HepG2 (cell line): ENCODE measurements around the gene NEK9. TPM values are rescaled to one million over a fixed set of nuclear protein-coding genes. Genes with fewer than 3 reads are reported as not detected.

Source experiments
- CHD2 ChIP-seq: IDR thresholded peaks from 2 replicates; pipeline ENCODE4 v1.6.1; 2011; ENCODE audit warnings: low read depth, low read length, improper control_type of control experiment
- FOXK2 ChIP-seq: fragments of 450-650 bp; IDR thresholded peaks from 2 replicates; pipeline ENCODE4 v1.6.1; 2016
- GATAD2A ChIP-seq: IDR thresholded peaks from 2 replicates; pipeline ENCODE4 v1.6.1; 2016
- HOXA3 ChIP-seq: sonication (generic); formaldehyde crosslinking; IDR thresholded peaks from 2 replicates; pipeline ENCODE4 v1.5.0; 2020; ENCODE audit warnings: missing genetic modification reagents
- MLLT10 ChIP-seq: sonication (generic); formaldehyde crosslinking; IDR thresholded peaks from 2 replicates; pipeline ENCODE4 v1.4.0; 2020; ENCODE audit warnings: missing genetic modification reagents
- SMARCC2 ChIP-seq: fragments of 450-650 bp; IDR thresholded peaks from 2 replicates; pipeline ENCODE4 v1.6.1; 2017; ENCODE audit warnings: antibody characterized with exemption, mild to moderate bottlenecking
- ZBTB8A ChIP-seq: sonication (generic); formaldehyde crosslinking; IDR thresholded peaks from 2 replicates; pipeline ENCODE4 v1.4.0; 2020; ENCODE audit warnings: mild to moderate bottlenecking, low read depth, missing genetic modification reagents, borderline replicate concordance
- ZFP36L1 ChIP-seq: sonication (generic); formaldehyde crosslinking; IDR thresholded peaks from 2 replicates; pipeline ENCODE4 v1.8.0; 2022; ENCODE audit warnings: mild to moderate bottlenecking, missing genetic modification reagents, moderate library complexity
- ZMYM3 ChIP-seq: sonication (generic); formaldehyde crosslinking; IDR thresholded peaks from 2 replicates; pipeline ENCODE4 v1.5.1; 2020; ENCODE audit warnings: mild to moderate bottlenecking, missing genetic modification reagents
- ZNF20 ChIP-seq: sonication (generic); formaldehyde crosslinking; IDR thresholded peaks from 2 replicates; pipeline ENCODE4 v1.4.0; 2020; ENCODE audit warnings: mild to moderate bottlenecking, moderate library complexity, missing genetic modification reagents
- ZNF556 ChIP-seq: sonication (generic); formaldehyde crosslinking; IDR thresholded peaks from 2 replicates; pipeline ENCODE4 v1.4.0; 2020; ENCODE audit warnings: mild to moderate bottlenecking, missing genetic modification reagents, borderline replicate concordance
- ZNF589 ChIP-seq: sonication (generic); formaldehyde crosslinking; conservative IDR thresholded peaks from 2 replicates; pipeline ENCODE4 v1.8.0; 2022; ENCODE audit warnings: mild to moderate bottlenecking, moderate library complexity, missing genetic modification reagents
- ZNF773 ChIP-seq: sonication (generic); formaldehyde crosslinking; IDR thresholded peaks from 2 replicates; pipeline ENCODE4 v1.4.0; 2020; ENCODE audit warnings: missing genetic modification reagents, borderline replicate concordance
- ZSCAN20 ChIP-seq: sonication (generic); formaldehyde crosslinking; IDR thresholded peaks from 2 replicates; pipeline ENCODE4 v1.4.0; 2020; ENCODE audit warnings: missing genetic modification reagents, mild to moderate bottlenecking, borderline replicate concordance
- polyA plus RNA-seq, 8 experiments: library from polyadenylated mRNA; depleted of rRNA in 3 of 8; stranded (reverse) in 7 of 8; unstranded in 1 of 8; fragments of >200 nt; fragmentation: Illumina TruSeq in 4 of 8; extraction: Trizol in 4 of 8; gene quantifications; 2 replicates each; pipeline versions ENCODE4 v1.2.1 to v1.2.3, GENCODE V29; 2011 to 2016; ENCODE audit warnings: low read depth in 4 of 8, missing spikeins in 1 of 8, mixed read lengths in 1 of 8; ENCODE audit not compliant: insufficient read depth in 1 of 8
- total RNA-seq, 5 experiments: library from RNA; depleted of rRNA; stranded (reverse); fragments of >200 nt; fragmentation: Illumina TruSeq; extraction: Trizol; gene quantifications; 2 replicates each; pipeline ENCODE4 v1.2.3, GENCODE V29; 2016; ENCODE audit warnings: low read depth in 1 of 5
- TF ChIP-seq, protein P1 (sequence below), 2 experiments: sonication (generic) in 1 of 2; formaldehyde crosslinking in 1 of 2; IDR thresholded peaks; 2 replicates each; pipeline versions ENCODE4 v1.6.1 to v1.9.0; 2014 to 2022; ENCODE audit warnings: antibody characterized with exemption in 1 of 2, borderline replicate concordance in 1 of 2, inconsistent platforms in 1 of 2, low read depth in 1 of 2, missing genetic modification reagents in 1 of 2
- TF ChIP-seq, protein P2 (sequence below): sonication (generic); formaldehyde crosslinking; IDR thresholded peaks from 2 replicates; pipeline ENCODE4 v1.4.0; 2020; ENCODE audit warnings: missing genetic modification reagents; ENCODE audit errors: not compliant biosample characterization
- TF ChIP-seq, protein P3 (sequence below): sonication (generic); formaldehyde crosslinking; IDR thresholded peaks from 2 replicates; pipeline ENCODE4 v1.9.0; 2021; ENCODE audit warnings: missing genetic modification reagents, borderline replicate concordance

Gene NEK9
- total and polyA plus RNA-seq, 2 of the 13 experiments (the other 11 are each of a cell fraction or from before 2014, with no cell fraction given): 16.5 to 27.3 TPM

DNA sequence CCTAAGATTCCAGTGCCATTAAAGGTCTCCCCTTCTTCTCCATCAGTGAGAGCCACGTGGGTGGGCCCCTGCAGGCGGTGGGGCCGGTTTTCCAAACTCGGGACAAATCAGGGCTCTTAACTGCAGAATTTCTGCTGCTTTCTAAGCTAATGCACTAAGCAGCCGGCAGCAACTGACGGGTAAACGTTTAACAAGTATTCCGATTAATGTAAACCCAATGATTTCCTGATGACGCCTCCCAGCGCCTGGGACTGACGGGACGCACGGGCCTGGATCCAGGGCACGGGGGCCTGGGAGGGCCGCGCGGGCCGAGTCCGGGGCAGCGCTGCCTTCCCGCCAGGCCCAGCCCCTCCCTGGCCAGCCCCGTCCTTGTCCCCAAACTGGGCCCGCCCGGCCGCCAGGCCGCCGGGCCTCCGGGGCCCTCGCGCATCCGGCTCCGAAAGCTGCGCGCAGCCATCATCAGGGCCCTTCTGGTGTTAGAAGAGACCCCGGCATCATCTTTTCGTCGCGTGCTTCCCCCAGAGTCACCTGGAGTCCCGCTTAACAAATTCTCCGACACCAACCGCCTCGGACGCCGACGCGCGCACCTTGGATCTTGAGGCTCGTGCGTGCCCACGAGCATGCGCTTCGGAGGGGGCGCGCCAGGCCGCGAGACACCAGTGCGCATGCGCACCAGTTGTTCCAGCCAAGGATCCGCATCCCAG lies 75.8 kb downstream of the NEK9 start, which contains the start of gene MLH3 (continued):
- TF ChIP-seq HOXA3 (no peak; the same call in 1 of the 2 replicates), ZNF556 (CRISPR knock-in tag) (no peak), ZBTB8A (CRISPR knock-in tag) (no peak), SMARCC2 (no peak), FOXK2 (no peak), ZFP36L1 (CRISPR knock-in tag) (no peak), ZNF773 (CRISPR knock-in tag) (0 out of 2 replicates have a peak, but pooled peaks have one; percentile 49), ZSCAN20 (CRISPR knock-in tag) (peak; percentile 97), MLLT10 (CRISPR knock-in tag) (no peak), ZNF20 (no peak), CHD2 (no peak), ZNF589 (CRISPR knock-in tag) (no peak; the same call in 1 of the 2 replicates), GATAD2A (CRISPR knock-in tag) (no peak), ZMYM3 (CRISPR knock-in tag) (no peak)
- TF ChIP-seq, protein P1, sequence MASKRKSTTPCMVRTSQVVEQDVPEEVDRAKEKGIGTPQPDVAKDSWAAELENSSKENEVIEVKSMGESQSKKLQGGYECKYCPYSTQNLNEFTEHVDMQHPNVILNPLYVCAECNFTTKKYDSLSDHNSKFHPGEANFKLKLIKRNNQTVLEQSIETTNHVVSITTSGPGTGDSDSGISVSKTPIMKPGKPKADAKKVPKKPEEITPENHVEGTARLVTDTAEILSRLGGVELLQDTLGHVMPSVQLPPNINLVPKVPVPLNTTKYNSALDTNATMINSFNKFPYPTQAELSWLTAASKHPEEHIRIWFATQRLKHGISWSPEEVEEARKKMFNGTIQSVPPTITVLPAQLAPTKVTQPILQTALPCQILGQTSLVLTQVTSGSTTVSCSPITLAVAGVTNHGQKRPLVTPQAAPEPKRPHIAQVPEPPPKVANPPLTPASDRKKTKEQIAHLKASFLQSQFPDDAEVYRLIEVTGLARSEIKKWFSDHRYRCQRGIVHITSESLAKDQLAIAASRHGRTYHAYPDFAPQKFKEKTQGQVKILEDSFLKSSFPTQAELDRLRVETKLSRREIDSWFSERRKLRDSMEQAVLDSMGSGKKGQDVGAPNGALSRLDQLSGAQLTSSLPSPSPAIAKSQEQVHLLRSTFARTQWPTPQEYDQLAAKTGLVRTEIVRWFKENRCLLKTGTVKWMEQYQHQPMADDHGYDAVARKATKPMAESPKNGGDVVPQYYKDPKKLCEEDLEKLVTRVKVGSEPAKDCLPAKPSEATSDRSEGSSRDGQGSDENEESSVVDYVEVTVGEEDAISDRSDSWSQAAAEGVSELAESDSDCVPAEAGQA (IDR thresholded peaks at IDR 0.05; ENCODE audit: low read depth): no peak
- TF ChIP-seq, protein P1 (CRISPR knock-in tag; IDR thresholded peaks at IDR 0.05; ENCODE audit: borderline replicate concordance): peak; percentile 59; the same call in 1 of the 2 replicates
- TF ChIP-seq, protein P2, sequence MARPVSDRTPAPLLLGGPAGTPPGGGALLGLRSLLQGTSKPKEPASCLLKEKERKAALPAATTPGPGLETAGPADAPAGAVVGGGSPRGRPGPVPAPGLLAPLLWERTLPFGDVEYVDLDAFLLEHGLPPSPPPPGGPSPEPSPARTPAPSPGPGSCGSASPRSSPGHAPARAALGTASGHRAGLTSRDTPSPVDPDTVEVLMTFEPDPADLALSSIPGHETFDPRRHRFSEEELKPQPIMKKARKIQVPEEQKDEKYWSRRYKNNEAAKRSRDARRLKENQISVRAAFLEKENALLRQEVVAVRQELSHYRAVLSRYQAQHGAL (CRISPR knock-in tag): peak; percentile 6
- TF ChIP-seq, protein P3, sequence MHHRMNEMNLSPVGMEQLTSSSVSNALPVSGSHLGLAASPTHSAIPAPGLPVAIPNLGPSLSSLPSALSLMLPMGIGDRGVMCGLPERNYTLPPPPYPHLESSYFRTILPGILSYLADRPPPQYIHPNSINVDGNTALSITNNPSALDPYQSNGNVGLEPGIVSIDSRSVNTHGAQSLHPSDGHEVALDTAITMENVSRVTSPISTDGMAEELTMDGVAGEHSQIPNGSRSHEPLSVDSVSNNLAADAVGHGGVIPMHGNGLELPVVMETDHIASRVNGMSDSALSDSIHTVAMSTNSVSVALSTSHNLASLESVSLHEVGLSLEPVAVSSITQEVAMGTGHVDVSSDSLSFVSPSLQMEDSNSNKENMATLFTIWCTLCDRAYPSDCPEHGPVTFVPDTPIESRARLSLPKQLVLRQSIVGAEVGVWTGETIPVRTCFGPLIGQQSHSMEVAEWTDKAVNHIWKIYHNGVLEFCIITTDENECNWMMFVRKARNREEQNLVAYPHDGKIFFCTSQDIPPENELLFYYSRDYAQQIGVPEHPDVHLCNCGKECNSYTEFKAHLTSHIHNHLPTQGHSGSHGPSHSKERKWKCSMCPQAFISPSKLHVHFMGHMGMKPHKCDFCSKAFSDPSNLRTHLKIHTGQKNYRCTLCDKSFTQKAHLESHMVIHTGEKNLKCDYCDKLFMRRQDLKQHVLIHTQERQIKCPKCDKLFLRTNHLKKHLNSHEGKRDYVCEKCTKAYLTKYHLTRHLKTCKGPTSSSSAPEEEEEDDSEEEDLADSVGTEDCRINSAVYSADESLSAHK (CRISPR knock-in tag): no peak
